Measurements from ENCODE around the gene DIS3.
"Not testable (repeated sequence)": the region's sequence is repeated elsewhere in the genome, so short reads cannot be mapped to it uniquely, and the experiment has no call there.

The DIS3 gene

DNA sequence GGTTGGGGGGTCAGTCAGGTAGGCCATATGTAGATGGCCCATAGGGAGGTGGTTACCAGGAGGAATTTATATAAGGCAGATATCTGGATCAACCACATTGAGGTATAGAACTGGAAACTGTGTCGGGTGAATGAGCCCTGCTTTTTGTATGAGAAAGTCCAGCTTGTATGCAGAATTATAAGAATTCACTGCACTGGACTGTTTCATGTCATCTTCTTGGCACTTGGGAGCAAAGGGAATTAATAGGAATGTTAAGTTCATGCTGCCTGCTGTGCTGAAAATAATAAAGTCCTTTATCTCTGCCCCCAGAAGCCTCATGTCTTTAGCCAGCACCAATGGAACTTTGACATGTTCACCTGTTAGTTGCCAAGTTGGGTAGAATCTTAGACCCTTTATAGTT, 41.7 kb downstream of the DIS3 start:
- H3K4me3 ChIP-seq (ENCODE audit: low read length): no peak overlapping the region
- no peak for DNase-seq (ENCODE audit: low read depth)
- no peak for TF ChIP-seq CTCF (conservative IDR thresholded peaks at IDR 0.05; ENCODE audit: low read depth, low read length)

DNA sequence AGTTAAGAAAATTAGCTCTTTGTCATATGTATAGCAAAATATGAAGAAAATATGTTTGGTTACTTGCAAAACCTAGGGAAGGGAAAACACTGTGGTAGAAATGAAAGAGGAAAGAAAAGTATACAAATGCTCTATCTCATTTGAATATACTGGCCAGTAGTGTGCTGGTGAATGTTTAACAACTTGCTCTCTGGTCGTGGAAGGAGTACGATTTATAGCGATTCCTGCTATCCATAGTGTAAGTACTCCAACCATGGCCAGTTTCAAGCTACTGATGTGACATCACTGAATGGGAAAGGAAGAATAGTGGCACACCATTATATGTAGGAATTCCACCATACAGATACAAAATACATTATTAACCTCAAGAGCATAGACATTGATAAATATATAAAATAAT, 44.7 kb downstream of the DIS3 start:
- TF ChIP-seq CTCF (conservative IDR thresholded peaks at IDR 0.05; ENCODE audit: low read depth, low read length): no peak
- no peak overlapping the region for H3K4me3 ChIP-seq (ENCODE audit: low read length)
- no peak for DNase-seq (ENCODE audit: low read depth)

DNA sequence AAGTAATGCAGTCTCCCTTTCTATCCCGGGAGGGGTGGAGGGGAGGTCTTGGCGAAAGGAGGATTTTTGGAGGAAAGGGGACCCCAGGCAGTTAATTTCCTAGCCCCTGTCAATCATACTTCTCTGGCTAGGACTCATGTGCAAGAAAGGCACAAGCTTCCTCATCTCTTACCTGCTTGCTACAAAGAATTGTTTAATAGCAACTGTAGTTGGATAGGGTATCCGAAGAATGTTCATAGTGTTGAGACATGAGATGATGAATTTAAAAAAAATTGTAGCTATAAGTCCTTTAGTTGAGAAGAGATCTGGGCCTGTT, 53.5 kb downstream of the DIS3 start:
- no peak for TF ChIP-seq CTCF (conservative IDR thresholded peaks at IDR 0.05; ENCODE audit: low read depth, low read length)
- H3K4me3 ChIP-seq (ENCODE audit: low read length): peak overlapping the region; percentile 69
- no peak for DNase-seq (ENCODE audit: low read depth)

- peak within 1 kb of the TSS; percentile 69 for H3K4me3 ChIP-seq (ENCODE audit: low read length)
- peak; percentile 95 for DNase-seq (ENCODE audit: low read depth)
- no peak for TF ChIP-seq CTCF (conservative IDR thresholded peaks at IDR 0.05; ENCODE audit: low read depth, low read length)
These were observed 54.0 kb downstream of the DIS3 start, which contains the start of the genes BORA and MZT1 for GRCh38 chr13:72727417-72728289. TSS of gene BORA (plus strand) at chr13:72727923. CDS start at chr13:72728941, 1,018 bp downstream. TSS of gene MZT1 (minus strand) at chr13:72727629. CDS start at chr13:72727602, 27 bp downstream.

- TF ChIP-seq CTCF (conservative IDR thresholded peaks at IDR 0.05; ENCODE audit: low read depth, low read length): no peak
- peak overlapping the region; percentile 69 for H3K4me3 ChIP-seq (ENCODE audit: low read length)
- no peak for DNase-seq (ENCODE audit: low read depth)
These were observed 54.8 kb downstream of the DIS3 start for GRCh38 chr13:72726726-72727416.

DNA sequence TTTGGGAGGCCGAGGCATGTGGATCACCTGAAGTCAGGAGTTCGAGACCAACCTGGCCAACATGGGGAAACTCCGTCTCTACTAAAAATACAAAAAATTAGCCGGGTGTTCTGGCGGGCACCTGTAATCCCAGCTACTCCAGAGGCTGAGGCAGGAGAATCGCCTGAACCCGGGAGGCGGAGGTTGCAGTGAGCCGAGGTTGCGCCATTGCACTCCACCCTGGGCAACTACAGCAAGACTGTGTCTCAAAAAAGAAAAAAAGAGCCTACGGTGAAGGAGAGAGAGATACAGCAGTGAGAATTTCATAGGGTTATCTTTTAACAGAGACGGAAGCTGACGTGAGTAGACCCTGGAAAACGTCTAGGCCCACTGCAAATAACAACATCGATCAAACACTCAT, 55.5 kb downstream of the DIS3 start:
- DNase-seq (ENCODE audit: low read depth): not testable (repeated sequence)
- peak overlapping the region; percentile 69 for H3K4me3 ChIP-seq (ENCODE audit: low read length)

DNA sequence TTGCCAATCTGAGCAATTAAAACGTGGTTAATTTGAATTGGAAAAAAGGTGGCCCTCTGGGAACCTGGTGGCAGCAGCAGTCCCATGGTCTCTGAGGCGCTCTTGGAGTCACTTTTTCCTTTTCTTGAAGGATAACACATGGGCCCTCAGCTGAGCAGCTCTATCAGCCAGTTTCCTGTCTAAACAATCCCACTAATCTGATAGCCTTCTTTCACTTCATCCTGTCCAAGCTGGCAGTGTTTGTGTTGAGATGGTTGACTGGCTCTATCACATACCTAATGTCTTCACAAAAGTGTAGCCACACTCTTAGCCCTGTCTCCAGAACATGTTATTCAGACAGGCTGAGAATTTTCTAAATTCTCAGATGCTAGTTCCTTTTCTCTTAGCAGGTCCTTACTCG, 64.9 kb downstream of the DIS3 start:
- TF ChIP-seq CTCF (conservative IDR thresholded peaks at IDR 0.05; ENCODE audit: low read depth, low read length): no peak
- no peak for DNase-seq (ENCODE audit: low read depth)

More for the DNA sequence above, 64.9 kb downstream of the DIS3 start:
- no peak overlapping the region for H3K4me3 ChIP-seq (ENCODE audit: low read length)

All from retinal pigment epithelial cell (primary cell).